SHP77 treated with DMSO at 0.1 percent for 48 hours (cell line): ENCODE results near the gene SYP.

Source experiments
- DNase-seq: peaks from one replicate; lab custom pipeline; 2025; lab: John Stamatoyannopoulos, UW

Gene SYP

DNA sequence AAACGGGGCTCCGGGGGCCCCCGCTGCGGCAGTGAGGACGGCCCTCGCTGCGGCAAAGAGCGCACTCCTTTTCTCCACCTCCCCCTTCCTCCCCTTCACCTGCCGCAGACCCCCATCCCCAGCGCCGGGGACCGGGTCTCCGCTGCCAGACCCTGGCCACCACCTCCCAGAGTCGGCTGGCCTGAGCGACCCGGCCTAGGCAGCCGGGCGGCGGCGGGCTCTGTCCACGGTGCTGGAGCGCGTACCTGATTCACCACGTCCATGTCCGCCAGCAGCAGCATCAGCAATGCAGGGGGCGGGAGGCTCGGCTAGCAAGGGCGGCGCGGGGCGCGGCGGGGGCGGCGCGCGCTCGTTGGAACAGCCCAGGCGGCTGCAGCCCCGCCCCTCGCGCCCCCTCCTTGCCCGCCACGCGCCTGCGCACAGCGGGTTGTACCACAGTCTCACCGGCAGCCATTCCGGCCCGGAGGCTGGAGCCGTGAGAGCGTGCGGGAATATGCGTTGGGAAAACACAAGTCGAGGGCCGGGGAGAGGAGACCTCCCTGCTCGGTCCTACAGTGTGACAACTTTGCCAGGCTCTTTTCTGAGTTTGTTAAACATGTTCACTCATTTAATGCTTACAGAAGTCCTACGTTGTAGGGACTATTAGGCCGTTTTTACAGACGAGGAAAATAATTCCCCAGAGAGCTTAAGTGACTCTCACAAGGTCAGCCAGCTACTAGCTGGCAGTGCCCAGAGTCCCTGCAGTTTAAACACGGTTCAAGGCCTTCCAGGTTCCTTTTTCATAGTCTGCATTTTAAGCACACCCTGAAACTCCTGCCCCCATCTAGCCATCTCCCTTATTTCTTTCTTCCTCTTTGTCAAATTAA is at the start of gene SYP:
SYP (minus strand) TSS at position 288 of the 866 bp plus-strand sequence; CDS start at position 281, 7 bp downstream.
- DNase-seq, result peak; percentile 13

DNA sequence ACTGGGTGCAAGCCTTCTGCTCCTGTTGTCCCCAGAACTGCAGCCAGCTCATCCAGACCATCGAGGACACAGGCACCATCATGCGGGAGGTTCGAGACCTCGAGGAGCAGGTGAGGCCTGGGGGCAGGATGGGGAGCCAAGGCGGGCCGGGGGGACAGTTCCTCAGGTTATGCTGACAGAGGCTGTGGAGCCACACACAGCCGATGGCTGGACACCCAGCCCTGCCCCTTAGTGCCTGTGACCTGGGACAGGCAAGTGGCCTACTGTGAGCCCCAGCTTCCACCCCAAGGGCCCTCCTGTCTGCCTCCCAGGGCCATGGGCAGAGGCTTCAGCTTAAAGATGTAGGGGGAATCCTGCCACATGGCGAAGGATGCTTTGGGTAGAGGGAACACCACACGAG is 49.6 kb upstream of the SYP start:
- no peak for DNase-seq

DNA sequence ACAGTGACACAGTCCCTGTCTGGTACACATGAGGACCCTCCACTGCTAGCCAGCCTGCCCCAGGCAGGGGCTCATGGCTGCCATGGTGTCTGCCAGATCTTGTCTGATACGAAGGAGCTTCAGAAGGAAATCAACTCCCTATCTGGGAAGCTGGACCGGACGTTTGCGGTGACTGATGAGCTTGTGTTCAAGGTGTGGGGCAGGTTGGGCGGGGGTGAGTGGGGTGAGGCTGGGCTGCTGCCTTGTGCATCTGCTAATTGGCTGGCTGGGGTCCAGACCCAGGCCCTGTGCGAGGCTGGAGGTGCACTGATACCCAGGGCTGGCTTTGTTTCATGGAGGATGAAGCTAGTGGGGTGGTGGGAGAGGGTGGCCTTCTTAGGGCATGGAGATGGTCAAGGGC is 49.1 kb upstream of the SYP start:
- no peak for DNase-seq

DNA sequence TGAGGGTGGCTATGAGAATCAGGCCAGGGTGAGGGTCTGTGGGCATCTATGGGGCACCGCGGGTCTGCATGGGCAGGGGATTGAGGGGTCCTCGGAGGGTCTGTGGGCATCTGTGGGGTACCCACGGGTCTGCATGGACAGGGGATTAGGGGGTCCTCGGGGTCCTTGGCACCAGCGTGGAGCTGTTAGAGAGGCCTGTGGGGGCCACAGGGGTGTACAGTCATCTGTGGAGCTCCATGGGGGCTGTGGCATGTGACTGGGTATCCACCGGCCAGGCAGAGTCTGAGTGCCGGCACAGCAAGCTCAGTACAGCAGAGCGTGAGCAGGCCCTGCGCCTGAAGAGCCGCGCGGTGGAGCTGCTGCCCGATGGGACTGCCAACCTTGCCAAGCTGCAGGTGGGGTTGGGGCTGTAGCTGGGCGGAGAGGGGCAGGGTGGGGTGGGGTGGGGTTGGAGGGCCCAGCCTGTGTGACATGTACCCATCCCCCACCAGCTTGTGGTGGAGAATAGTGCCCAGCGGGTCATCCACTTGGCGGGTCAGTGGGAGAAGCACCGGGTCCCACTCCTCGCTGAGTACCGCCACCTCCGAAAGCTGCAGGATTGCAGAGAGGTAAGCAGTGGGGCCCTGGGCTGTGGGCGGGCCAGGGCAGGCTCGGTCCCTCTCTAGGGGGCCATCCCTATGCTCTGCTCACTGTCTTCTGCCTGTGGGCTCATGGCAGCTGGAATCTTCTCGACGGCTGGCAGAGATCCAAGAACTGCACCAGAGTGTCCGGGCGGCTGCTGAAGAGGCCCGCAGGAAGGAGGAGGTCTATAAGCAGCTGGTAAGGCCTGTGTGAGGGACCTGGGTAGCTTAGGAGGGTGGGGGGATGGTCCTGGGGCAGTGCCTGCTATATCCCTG is 48.2 kb upstream of the SYP start:
- peak; percentile 4 for DNase-seq

DNA sequence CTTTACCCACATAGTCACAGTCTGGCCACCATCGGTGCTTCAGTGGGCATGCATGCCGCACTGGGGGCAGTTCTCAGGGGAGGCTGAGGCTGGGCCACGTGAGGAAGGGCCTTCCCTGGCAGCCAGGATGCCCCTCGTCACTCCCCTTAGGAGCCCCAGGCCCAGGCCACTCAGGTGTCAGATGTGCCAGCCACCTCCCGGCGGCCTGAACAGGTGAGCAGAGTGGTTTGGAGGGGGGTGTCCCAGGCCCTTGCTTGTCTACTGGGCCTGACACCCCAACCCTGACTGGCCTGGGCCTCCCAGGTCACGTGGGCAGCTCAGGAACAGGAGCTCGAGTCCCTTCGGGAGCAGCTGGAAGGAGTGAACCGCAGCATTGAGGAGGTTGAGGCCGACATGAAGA is 47.4 kb upstream of the SYP start:
- no peak for DNase-seq

DNA sequence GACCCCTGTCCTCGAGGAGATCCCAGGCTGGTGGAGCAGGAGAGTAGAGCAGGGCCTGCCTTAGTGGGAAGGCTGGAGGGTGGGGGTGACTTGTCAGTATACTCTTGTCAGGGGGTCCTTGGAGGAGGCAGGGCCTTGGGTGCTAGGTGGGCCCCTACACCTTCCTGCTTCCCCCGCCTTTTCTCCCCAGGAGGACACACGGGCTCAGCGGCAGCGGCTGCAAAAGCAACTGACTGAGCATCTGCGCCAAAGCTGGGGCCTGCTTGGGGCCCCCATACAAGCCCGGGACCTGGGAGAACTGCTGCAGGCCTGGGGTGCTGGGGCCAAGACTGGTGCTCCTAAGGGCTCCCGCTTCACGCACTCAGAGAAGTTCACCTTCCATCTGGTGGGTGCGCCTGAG is 46.5 kb upstream of the SYP start:
- no peak for DNase-seq

DNA sequence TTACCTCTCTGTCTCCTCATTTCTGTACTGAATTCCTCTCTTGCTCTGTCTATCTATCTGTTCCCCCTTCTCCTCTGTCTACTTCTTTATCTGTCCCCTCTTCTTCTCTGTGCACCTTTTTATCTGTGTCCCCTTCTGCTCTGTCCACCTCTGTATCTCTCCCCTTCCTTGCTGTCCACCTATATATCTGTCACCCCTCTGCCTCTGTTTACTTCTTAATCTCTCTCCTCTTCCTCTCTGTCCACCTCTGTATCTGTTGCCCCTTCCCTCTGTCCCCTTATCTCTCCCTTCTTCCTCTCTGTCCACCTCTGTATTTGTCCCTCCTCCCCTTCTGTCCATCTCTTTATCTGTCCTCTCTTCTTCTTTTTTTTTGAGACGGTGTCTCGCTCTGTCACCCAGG is 44.2 kb upstream of the SYP start:
- no peak for DNase-seq

DNA sequence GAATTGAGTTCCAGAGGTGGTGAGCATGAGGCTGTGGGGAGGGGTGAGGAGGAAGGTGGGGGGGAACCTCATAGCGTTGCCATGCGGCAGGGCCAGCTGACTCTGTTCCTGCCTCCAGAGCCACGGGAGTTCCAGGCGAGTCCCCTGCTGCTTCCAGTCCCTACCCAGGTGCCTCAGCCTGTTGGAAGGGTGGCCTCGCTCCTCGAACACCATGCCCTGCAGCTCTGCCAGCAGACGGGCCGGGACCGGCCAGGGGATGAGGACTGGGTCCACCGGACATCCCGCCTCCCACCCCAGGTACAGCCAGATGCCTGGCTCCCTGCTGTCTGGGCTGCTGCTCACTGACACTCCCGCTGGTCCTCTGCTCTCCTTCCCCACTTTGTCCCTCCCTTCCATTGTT is 43.2 kb upstream of the SYP start:
- no peak for DNase-seq

DNA sequence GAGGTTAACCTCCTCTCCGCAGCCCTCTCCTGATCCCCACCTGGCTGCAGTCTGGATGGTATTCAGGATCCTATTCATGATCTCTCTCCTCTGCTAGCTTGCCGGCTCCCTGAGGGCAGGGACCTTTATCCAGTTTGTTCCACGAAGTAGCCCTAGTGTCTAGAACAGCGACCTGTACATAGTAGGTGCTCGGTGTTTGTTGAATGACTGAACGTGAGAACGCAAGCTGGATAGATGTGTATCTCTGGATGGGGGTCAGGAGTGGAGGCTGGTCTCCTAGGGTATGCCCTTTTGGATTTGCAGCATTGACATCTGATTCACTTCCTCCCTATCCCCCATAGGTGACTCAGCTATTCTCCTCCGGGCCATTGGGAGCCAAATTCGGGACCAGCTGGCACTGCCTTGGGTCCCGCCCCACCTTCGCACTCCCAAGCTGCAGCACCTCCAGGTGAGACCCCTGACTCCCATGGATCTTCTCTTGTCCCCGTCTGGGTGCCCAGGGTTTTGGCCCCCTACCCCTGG is 42.6 kb upstream of the SYP start:
- no peak for DNase-seq

DNA sequence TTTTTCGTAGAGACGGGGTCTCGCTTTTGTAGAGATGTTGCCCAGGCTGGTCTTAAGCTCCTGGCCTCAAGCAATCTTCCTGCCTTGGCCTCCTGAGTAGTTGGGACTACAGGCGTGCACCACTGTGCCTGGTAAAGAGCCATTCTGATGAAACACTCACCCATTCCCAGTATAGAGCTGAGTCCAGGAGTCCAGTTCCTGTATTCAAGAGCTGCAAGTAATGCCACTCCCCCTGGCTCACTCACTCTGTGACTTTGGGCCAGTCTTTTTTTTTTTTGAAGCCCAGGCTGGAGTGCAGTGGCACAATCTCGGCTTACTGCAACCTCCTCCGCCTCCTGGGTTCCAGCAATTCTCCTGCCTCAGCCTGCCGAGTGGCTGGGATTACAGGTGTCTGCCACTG is 38.7 kb upstream of the SYP start:
- DNase-seq, result no peak

DNA sequence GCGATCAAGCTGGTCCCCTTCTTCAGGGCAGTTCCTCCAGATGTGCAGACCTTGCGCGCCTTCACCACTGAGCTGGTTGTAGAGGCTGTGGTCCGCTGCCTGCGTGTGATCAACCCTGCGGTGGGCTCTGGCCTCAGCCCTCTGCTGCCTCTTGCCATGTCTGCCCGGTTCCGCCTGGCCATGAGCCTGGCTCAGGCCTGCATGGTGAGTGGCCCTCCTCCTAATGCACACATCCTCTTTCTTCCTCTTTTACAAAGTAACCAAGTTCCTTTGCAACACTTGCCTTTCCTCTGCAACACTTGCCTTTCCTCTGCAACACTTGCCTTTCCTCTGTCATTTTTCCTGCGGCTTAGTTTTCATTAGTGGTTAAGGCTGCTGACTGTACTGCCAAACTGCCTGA is 37.1 kb upstream of the SYP start:
- no peak for DNase-seq

DNA sequence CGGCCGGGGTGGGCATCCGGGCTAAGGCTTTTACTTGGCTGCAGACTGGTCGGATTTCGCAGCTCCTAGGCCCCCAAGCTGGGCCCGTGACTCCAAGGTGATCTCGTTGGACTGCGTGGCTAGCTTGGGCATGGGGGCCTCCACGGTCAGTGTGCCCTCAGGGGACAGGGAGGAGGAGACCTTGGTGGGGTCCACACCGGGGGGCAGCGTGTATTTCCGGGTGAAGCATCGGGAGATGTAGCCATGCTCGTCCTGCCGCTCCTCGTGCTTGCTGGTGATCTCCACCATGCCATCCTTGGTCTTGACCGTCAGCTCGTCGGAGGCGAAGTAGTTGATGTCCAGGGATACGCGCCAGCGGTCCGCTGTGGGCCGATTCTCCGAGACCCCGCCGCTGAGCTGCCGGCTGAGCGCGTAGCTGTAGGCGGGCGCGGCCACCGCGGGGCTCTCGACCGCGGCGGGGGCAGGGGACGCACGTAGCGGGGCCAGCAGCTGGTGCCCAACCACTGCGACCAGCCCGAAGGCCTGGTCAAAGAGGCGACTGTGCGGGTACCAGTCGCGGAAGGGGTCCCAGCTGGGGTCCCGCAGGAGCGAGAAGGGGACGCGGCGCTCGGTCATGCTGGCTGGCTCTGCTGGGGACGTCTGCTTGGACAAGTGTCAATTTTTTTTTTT is 34.0 kb upstream of the SYP start:
- no peak for DNase-seq

DNA sequence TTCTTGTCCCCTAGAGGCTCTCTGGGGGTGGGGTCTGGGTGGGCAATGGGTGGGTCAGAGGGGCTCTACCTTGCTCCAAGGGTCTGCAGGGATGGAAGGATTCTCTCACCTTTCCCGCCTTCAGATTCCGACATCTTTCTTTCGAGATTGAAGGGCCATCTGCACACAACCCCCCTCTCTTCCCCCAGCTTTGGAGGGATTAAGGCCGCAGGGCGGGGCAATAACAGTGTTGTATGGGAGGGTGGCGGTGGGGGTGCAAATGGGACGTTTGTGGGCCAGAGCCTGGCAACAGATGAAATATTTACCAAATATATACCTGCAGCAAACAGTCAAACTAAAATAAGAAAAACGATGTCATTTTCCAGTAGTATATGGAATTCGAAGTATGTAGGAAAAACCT is 33.2 kb upstream of the SYP start, which contains the start of gene CACNA1F:
CACNA1F (minus strand) TSS at position 165 of the 400 bp plus-strand sequence; CDS start at position 134, 31 bp downstream.
- no peak for DNase-seq

DNA sequence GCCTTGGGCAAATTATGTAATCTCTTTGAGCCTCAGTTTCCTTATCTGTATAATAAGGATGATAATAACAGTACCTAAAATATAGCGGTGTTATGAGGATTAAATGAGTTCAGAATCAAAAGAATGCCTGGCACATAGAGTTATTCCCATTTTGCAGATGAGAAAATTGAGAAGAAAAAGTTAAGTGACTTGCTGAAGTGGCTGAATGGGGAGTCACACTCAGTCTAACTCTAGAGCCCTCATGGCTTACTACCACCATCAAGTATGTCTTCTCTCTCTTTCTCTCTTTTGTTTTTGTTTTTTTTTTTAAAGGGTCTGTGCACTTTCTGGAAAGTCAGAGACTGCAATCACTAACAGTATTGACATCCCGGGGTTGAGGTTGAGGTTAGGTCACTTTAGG is 32.5 kb upstream of the SYP start:
- no peak for DNase-seq

DNA sequence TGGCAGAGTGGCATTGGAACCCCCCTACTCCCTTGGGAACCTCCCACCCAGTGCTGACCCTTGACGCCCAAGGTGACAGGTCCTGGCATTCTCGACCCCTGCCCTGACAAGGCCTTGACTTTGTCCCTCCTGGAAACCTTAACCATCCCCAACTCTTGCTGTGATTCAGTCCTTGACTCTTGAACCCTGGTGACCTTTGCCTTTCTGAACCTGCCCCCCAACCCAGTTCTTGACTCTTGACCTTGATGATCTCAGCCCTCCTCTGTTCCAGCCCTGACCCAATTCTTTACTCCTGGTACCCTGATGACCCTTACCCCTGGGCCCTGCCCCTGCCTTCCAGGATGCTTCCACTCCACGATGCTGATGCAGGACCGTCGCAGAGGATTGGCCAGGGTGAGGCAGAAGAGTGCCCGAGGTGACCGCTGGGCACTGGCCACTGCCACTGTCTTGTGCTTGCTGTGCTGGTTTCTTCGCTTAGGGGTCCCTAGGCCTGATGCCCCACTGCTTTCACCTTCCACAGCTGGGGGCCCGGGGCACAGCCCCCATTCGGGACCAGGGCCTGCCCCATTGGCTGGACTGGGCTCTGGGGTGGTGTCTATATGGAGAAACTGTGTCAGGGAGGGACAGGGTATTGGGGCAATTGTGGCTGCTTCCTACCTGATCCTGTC is 31.5 kb upstream of the SYP start:
- DNase-seq, result no peak

DNA sequence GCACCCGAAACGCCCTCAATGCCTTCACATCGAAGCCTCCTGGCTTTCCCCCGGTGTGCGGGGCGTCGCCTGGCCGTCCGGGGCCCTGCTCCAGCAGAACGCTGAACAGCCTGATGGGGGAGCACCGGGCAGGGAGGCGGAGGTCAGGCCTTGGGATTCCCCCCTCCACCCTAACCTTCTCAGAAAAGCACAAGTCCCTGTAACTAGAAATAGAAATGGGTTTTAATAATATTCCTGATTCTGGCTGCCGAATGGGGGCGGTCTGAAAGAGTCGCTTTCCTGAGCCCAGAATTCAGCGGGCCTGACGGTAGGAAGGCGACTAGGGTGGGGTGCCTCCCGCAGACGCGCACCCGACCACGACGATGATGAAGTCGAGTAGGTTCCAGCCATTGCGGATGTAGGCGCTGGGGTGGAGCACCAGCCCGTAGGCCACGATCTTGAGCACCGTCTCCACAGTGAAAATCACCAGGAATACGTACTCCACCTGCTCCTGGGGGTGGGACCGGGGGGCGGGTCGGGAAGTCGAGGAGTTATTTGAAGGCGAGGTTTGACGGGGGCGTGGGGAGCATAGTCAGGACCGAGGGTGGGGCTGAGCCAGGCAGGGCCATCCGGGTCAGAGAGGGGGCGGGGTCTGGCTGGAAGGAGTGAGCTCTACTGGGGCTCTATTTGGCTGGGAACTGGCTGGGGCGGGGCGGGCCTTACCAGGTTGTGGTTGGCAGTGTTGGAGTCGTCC is 30.7 kb upstream of the SYP start:
- no peak for DNase-seq

DNA sequence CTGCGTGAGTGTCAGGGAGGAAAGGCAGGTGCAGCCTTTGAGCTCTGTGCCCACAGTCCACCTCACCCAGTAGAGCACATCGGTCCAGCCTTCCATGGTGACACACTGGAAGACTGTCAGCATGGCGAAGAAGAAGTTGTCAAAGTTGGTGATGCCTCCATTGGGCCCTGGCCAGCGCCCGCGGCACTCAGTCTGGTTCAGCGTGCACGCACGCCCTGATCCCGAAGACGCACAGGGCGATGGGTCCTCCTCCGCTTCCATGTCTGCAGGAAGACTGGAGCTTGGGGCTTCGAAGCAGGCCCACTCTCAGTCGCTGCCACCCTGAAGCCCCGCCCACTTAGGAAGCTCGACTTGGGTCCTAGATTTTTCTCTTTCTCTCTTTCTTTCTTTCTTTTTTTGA is 28.2 kb upstream of the SYP start:
- no peak for DNase-seq

DNA sequence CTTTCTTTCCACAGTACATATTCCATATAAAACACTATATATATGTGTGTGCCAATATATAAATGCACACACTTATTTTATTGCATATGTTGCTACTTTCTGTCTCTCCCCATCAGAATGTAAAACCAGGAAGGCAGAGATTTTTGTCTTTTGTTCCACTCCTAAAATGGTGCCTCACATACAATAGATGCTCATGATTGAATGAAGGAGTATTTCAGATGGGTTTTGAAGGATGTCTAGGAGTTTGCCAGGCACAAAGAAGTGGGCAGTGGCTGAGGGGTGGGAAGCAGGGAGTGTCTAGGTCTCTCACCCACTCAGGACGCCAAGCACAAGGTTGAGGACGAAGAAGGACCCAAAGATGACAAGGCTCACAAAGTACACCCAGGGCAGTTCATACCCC is 27.7 kb upstream of the SYP start:
- DNase-seq, result no peak

DNA sequence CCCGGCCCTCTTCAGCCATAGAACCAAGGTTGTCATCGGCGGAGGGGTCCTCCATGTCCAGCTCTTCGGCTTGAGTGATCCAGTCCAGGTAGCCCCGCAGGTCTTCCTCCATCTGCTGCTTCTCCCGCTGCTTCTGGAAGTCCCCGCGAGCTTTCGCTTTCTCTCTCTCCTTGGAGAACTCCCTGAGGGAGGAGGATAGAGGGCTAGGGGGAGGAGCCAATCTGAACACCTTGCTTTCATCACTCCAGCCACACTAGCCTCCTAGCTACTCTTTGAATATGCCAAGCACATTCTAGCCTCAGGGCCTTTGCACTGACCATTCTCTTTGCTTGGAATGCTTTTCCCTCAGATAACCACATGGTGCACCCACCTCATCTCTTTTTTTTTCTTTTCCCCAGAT is 27.0 kb upstream of the SYP start:
- DNase-seq, result no peak

DNA sequence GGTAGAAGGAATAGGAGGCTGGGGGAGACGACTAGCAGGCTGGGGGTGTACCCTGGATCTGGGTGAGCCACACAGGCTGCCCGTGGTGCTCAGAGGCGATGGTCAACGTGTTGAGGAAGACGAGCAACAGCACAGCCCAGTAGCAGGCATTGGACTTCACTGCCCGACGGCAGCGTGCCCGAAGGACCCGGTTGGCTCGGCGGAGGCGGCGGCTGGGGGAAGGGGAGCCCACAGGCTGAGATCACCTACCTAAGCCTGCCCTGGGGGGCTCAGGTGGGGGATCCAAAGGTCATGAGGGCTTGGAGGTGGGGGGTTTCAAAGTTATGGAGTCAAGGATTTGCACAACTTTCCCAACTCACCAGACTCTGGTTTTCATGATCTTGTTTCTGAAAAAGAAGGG is 25.9 kb upstream of the SYP start:
- DNase-seq, result no peak

DNA sequence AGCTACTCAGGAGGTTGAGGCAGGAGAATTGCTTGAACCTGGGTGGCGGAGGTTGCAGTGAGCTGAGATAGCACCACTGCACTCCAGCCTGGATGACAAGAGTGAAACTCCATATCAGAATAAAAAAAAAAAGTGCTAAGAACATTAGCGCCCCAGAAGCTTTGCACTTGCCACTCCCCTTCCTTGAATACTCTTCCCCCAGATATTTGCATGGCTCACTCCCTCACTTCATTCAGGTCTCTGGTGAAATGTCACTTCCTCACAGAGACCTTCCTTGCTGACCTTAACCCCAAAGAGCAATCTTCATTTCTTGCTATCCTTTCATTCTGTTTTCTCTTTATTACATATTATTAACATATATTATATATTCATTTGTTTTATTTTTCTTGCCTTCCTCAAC is 21.9 kb upstream of the SYP start:
- no peak for DNase-seq
